ENCODE data around the gene KYNU.
"Not testable (repeated sequence)": the region's sequence is repeated elsewhere in the genome, so short reads cannot be mapped to it uniquely, and the experiment has no call there.

Gene KYNU

GRCh38 chr2:142883526-142883925 lies 6.1 kb downstream of the KYNU start:
- TF ChIP-seq Cebpa-rat (IDR thresholded peaks at IDR 0.05) = no peak
- Histone ChIP-seq H4K20me1 (peaks cover 0 to 71% (median 0%) of the 10 kb centered on the region in 11 experiments; a peak in 3 of 22 replicates), H3K36me3 (peaks cover 0 to 72% (median 0%) of the 10 kb centered on the region in 11 experiments; a peak in 4 of 22 replicates), H3K4me1 (peaks cover 0 to 35% (median 0%) of the 10 kb centered on the region in 10 experiments; a peak in 5 of 20 replicates), H3K27ac (no peak overlapping the region), H3K9ac (no peak overlapping the region), H3K4me2 (peak overlapping the region in 1 of 11 experiments; percentile 32; a peak in 1 of 22 replicates), H3K4me3 (no peak overlapping the region), H3K27me3 (no peaks in the 10 kb centered on the region), H3K9me3 (replicated peaks in 1 of 11) (peaks cover 0 to 8% (median 0%) of the 10 kb centered on the region in 11 experiments; a peak in 3 of 22 replicates)

- Histone ChIP-seq H3K27me3 (no peaks in the 10 kb centered on the region), H3K4me1 (peaks cover 0 to 17% (median 0%) of the 10 kb centered on the region in 10 experiments; a peak in 4 of 20 replicates), H3K9me3 (replicated peaks in 1 of 11) (peaks cover 0 to 8% (median 0%) of the 10 kb centered on the region in 11 experiments; a peak in 3 of 22 replicates), H4K20me1 (peaks cover 0 to 89% (median 0%) of the 10 kb centered on the region in 11 experiments; a peak in 3 of 22 replicates), H3K4me2 (no peak overlapping the region), H3K36me3 (peaks cover 0 to 89% (median 0%) of the 10 kb centered on the region in 11 experiments; a peak in 4 of 22 replicates), H3K4me3 (no peak overlapping the region), H3K27ac (no peak overlapping the region), H3K9ac (no peak overlapping the region)
- no peak for TF ChIP-seq Cebpa-rat (IDR thresholded peaks at IDR 0.05)
Observed at GRCh38 chr2:142885543-142885942, 8.1 kb downstream of the KYNU start.

- no peak overlapping the region for H3K9ac ChIP-seq
- H3K4me1 ChIP-seq = no peaks in the 10 kb centered on the region
- H3K9me3 ChIP-seq (replicated peaks in 1 of 11) = no peaks in the 10 kb centered on the region
- H3K4me3 ChIP-seq = no peak overlapping the region
- H3K4me2 ChIP-seq = no peak overlapping the region
- peaks cover 0 to 100% (median 0%) of the 10 kb centered on the region in 11 experiments; a peak in 4 of 22 replicates for H4K20me1 ChIP-seq
- no peaks in the 10 kb centered on the region for H3K27me3 ChIP-seq
- peaks cover 0 to 97% (median 0%) of the 10 kb centered on the region in 11 experiments; a peak in 4 of 22 replicates for H3K36me3 ChIP-seq
- TF ChIP-seq Cebpa-rat (IDR thresholded peaks at IDR 0.05) = no peak
- H3K27ac ChIP-seq = no peak overlapping the region
Observed at GRCh38 chr2:142892715-142893114, 15.3 kb downstream of the KYNU start.

- Histone ChIP-seq H3K9me3 (replicated peaks in 1 of 11) (no peaks in the 10 kb centered on the region), H3K4me1 (no peaks in the 10 kb centered on the region), H3K27me3 (no peaks in the 10 kb centered on the region), H3K4me2 (no peak overlapping the region), H3K9ac (no peak overlapping the region), H3K27ac (no peak overlapping the region), H3K4me3 (no peak overlapping the region), H3K36me3 (peaks cover 0 to 97% (median 0%) of the 10 kb centered on the region in 11 experiments; a peak in 4 of 22 replicates), H4K20me1 (peaks cover 0 to 100% (median 0%) of the 10 kb centered on the region in 11 experiments; a peak in 4 of 22 replicates)
- no peak for TF ChIP-seq Cebpa-rat (IDR thresholded peaks at IDR 0.05)
Observed at GRCh38 chr2:142893241-142893640, 15.8 kb downstream of the KYNU start.

- no peaks in the 10 kb centered on the region for H3K4me1 ChIP-seq
Observed at GRCh38 chr2:142897807-142898206, 20.3 kb downstream of the KYNU start.

GRCh38 chr2:142900327-142900726 lies 22.9 kb downstream of the KYNU start:
- not testable (repeated sequence) for H3K4me3 ChIP-seq; H3K27me3 ChIP-seq; H3K4me2 ChIP-seq; H3K9ac ChIP-seq; H3K9me3 ChIP-seq (replicated peaks in 1 of 11); H3K27ac ChIP-seq; H3K4me1 ChIP-seq
- H4K20me1 ChIP-seq = peaks cover 0 to 100% (median 0%) of the 10 kb centered on the region in 11 experiments; a peak in 4 of 22 replicates
- H3K36me3 ChIP-seq = peaks cover 0 to 79% (median 0%) of the 10 kb centered on the region in 11 experiments; a peak in 4 of 22 replicates

More at GRCh38 chr2:142897807-142898206, 20.3 kb downstream of the KYNU start:
- no peaks in the 10 kb centered on the region for H3K27me3 ChIP-seq
- H3K9me3 ChIP-seq (replicated peaks in 1 of 11) = no peaks in the 10 kb centered on the region
- H3K4me3 ChIP-seq = no peak overlapping the region
- H3K4me2 ChIP-seq = no peak overlapping the region
- H3K9ac ChIP-seq = no peak overlapping the region
- H4K20me1 ChIP-seq = peaks cover 0 to 100% (median 0%) of the 10 kb centered on the region in 11 experiments; a peak in 4 of 22 replicates
- H3K27ac ChIP-seq = no peak overlapping the region
- no peak for TF ChIP-seq Cebpa-rat (IDR thresholded peaks at IDR 0.05)
- H3K36me3 ChIP-seq = peaks cover 0 to 100% (median 0%) of the 10 kb centered on the region in 11 experiments; a peak in 4 of 22 replicates

GRCh38 chr2:142901780-142902179 lies 24.3 kb downstream of the KYNU start:
- Histone ChIP-seq H3K36me3 (peaks cover 0 to 80% (median 0%) of the 10 kb centered on the region in 11 experiments; a peak in 4 of 22 replicates), H3K9me3 (replicated peaks in 1 of 11) (no peaks in the 10 kb centered on the region), H4K20me1 (peaks cover 0 to 100% (median 0%) of the 10 kb centered on the region in 11 experiments; a peak in 4 of 22 replicates), H3K27ac (no peak overlapping the region), H3K4me1 (no peaks in the 10 kb centered on the region), H3K27me3 (no peaks in the 10 kb centered on the region), H3K4me3 (no peak overlapping the region), H3K9ac (no peak overlapping the region), H3K4me2 (no peak overlapping the region)
- no peak; a peak in 1 of 22 replicates for TF ChIP-seq Cebpa-rat (IDR thresholded peaks at IDR 0.05)

- not testable (repeated sequence) for H3K27me3 ChIP-seq; H3K4me2 ChIP-seq; H3K4me3 ChIP-seq; H3K9ac ChIP-seq; H3K9me3 ChIP-seq (replicated peaks in 1 of 11); H3K27ac ChIP-seq; H3K4me1 ChIP-seq
- Histone ChIP-seq H4K20me1 (peaks cover 0 to 100% (median 0%) of the 10 kb centered on the region in 11 experiments; a peak in 4 of 22 replicates), H3K36me3 (peaks cover 0 to 70% (median 0%) of the 10 kb centered on the region in 11 experiments; a peak in 4 of 22 replicates)
Observed at GRCh38 chr2:142903726-142904125, 26.3 kb downstream of the KYNU start.

- TF ChIP-seq Cebpa-rat (IDR thresholded peaks at IDR 0.05) = no peak
- no peaks in the 10 kb centered on the region for H3K27me3 ChIP-seq
- H3K27ac ChIP-seq = no peak overlapping the region
- H3K9me3 ChIP-seq (replicated peaks in 1 of 11) = peaks cover 0 to under 1% (median 0%) of the 10 kb centered on the region in 11 experiments; a peak in 1 of 22 replicates
- peaks cover 0 to 41% (median 0%) of the 10 kb centered on the region in 11 experiments; a peak in 4 of 22 replicates for H3K36me3 ChIP-seq
- H3K4me1 ChIP-seq = no peaks in the 10 kb centered on the region
- no peak overlapping the region for H3K4me2 ChIP-seq
- H4K20me1 ChIP-seq = peaks cover 0 to 99% (median 0%) of the 10 kb centered on the region in 11 experiments; a peak in 4 of 22 replicates
- no peak overlapping the region for H3K9ac ChIP-seq
- H3K4me3 ChIP-seq = no peak overlapping the region
Observed at GRCh38 chr2:142907653-142908052, 30.2 kb downstream of the KYNU start.
